Liver (tissue), 9 donors: Measurements from ENCODE around the gene WDR76. TPM values are rescaled to one million over a fixed set of nuclear protein-coding genes. Genes with fewer than 3 reads are reported as not detected.
"Not testable (repeated sequence)": the region's sequence is repeated elsewhere in the genome, so short reads cannot be mapped to it uniquely, and the experiment has no call there.

ENCODE experiments used
- DNase-seq: peaks from one replicate; pipeline ENCODE4 v3.0.0-alpha.2; 2017; ENCODE audit warnings: low spot score
- H3K27ac ChIP-seq, 2 donors: one replicate each; pipeline ENCODE4 v1.7.0; 2013; ENCODE audit warnings: inconsistent platforms in 2 of 2, low read length in 2 of 2, control low read depth in 1 of 2, low read depth in 1 of 2, mild to moderate bottlenecking in 1 of 2
- H3K27me3 ChIP-seq, 4 donors: one replicate each; pipeline versions ENCODE4 v1.6.1 to v1.7.0; 2013; ENCODE audit warnings: low read length in 3 of 4, inconsistent platforms in 1 of 4, mild to moderate bottlenecking in 1 of 4, moderate library complexity in 1 of 4; ENCODE audit not compliant: control insufficient read depth in 4 of 4, insufficient read depth in 4 of 4
- H3K36me3 ChIP-seq, 4 donors: one replicate each; pipeline versions ENCODE4 v1.6.1 to v1.7.0; 2013; ENCODE audit warnings: low read length in 3 of 4, mild to moderate bottlenecking in 3 of 4, low read depth in 1 of 4, moderate library complexity in 1 of 4; ENCODE audit not compliant: control insufficient read depth in 4 of 4, insufficient read depth in 3 of 4
- H3K4me1 ChIP-seq, 4 donors: one replicate each; pipeline versions ENCODE4 v1.6.1 to v1.7.0; 2013; ENCODE audit warnings: low read length in 3 of 4, mild to moderate bottlenecking in 3 of 4, moderate library complexity in 1 of 4; ENCODE audit not compliant: control insufficient read depth in 4 of 4, insufficient read depth in 4 of 4
- H3K4me3 ChIP-seq, 3 donors: one replicate each; pipeline versions ENCODE4 v1.6.1 to v1.7.0; 2013; ENCODE audit warnings: low read length in 3 of 3, control low read depth in 1 of 3, low read depth in 1 of 3, mild to moderate bottlenecking in 1 of 3
- H3K9ac ChIP-seq, 2 donors: one replicate each; pipeline ENCODE4 v1.7.0; 2013; ENCODE audit warnings: low read length in 2 of 2, mild to moderate bottlenecking in 2 of 2, moderate library complexity in 2 of 2, control low read depth in 1 of 2, low read depth in 1 of 2
- H3K9me3 ChIP-seq, 4 donors: one replicate each; pipeline versions ENCODE4 v1.6.1 to v1.7.0; 2013; ENCODE audit warnings: low read length in 3 of 4; ENCODE audit not compliant: control insufficient read depth in 4 of 4
- EGR1 ChIP-seq, 2 donors: IDR thresholded peaks; 2 replicates each; pipeline ENCODE4 v1.6.1; 2016 to 2018; ENCODE audit warnings: antibody characterized with exemption in 2 of 2, low read depth in 2 of 2
- FOXA1 ChIP-seq: IDR thresholded peaks from 2 replicates; pipeline ENCODE4 v1.6.1; 2016; ENCODE audit warnings: antibody characterized with exemption
- FOXA2 ChIP-seq: IDR thresholded peaks from 2 replicates; pipeline ENCODE4 v1.6.1; 2016; ENCODE audit warnings: antibody characterized with exemption
- GABPA ChIP-seq, 2 donors: IDR thresholded peaks in 1 of 2; conservative IDR thresholded peaks in 1 of 2; 2 replicates each; pipeline ENCODE4 v1.6.1; 2016; ENCODE audit warnings: antibody characterized with exemption in 2 of 2, mild to moderate bottlenecking in 1 of 2, moderate library complexity in 1 of 2
- HNF4A ChIP-seq, 2 donors: conservative IDR thresholded peaks; 2 replicates each; pipeline ENCODE4 v1.6.1; 2016; ENCODE audit warnings: antibody characterized with exemption in 2 of 2, mild to moderate bottlenecking in 2 of 2
- HNF4G ChIP-seq: IDR thresholded peaks from 2 replicates; pipeline ENCODE4 v1.6.1; 2016; ENCODE audit warnings: antibody characterized with exemption
- JUND ChIP-seq, 2 donors: IDR thresholded peaks; 2 replicates each; pipeline ENCODE4 v1.6.1; 2016; ENCODE audit warnings: antibody characterized with exemption in 2 of 2
- NR2F2 ChIP-seq: IDR thresholded peaks from 2 replicates; pipeline ENCODE4 v1.6.1; 2016; ENCODE audit warnings: antibody characterized with exemption
- SP1 ChIP-seq: IDR thresholded peaks from 2 replicates; pipeline ENCODE4 v1.6.1; 2018; ENCODE audit warnings: antibody characterized with exemption, mild to moderate bottlenecking
- YY1 ChIP-seq: IDR thresholded peaks from 2 replicates; pipeline ENCODE4 v1.6.1; 2016; ENCODE audit warnings: antibody characterized with exemption, mild to moderate bottlenecking
- WGBS: extraction: QIAGEN DNeasy Blood & Tissue Kit; methylation state at CpG from one replicate; pipeline ENCODE4 v1.1.7; 2013; 5-methylcytosine and 5-hydroxymethylcytosine counted together
- polyA plus RNA-seq, 2 donors: library from polyadenylated mRNA; stranded (reverse) in 1 of 2; unstranded in 1 of 2; fragments of 200-250 nt in 1 of 2; fragments of >200 nt in 1 of 2; fragmentation: Nextera tagmentation in 1 of 2; extraction: Ambion mirVana in 1 of 2; gene quantifications; one replicate each; pipeline versions ENCODE4 v1.2.1 to v1.2.3, GENCODE V29; 2013 to 2015
- total RNA-seq, 2 donors: library from RNA; depleted of rRNA; stranded (reverse); fragments of >200 nt; gene quantifications; one replicate each; pipeline ENCODE4 v1.2.3, GENCODE V29; 2014
- TF ChIP-seq, protein P1 (sequence below): IDR thresholded peaks from 2 replicates; pipeline ENCODE4 v1.6.1; 2016; ENCODE audit warnings: antibody characterized with exemption, mild to moderate bottlenecking
- TF ChIP-seq, protein P2 (sequence below): IDR thresholded peaks from 2 replicates; pipeline ENCODE4 v1.6.1; 2016; ENCODE audit warnings: antibody characterized with exemption
- TF ChIP-seq, protein P3 (sequence below): IDR thresholded peaks from 2 replicates; pipeline ENCODE4 v1.6.1; 2016; ENCODE audit warnings: antibody characterized with exemption
- TF ChIP-seq, protein P4 (sequence below): IDR thresholded peaks from 2 replicates; pipeline ENCODE4 v1.6.1; 2016; ENCODE audit warnings: antibody characterized with exemption
- donor health status: healthy.
- donor health status: healthy.
- donor health status: healthy.
- donor health status: healthy.
- donor health status: healthy.

The WDR76 gene
- total and polyA plus RNA-seq, 4 donors: 0.44 to 17.4 (median 0.81) TPM

DNA sequence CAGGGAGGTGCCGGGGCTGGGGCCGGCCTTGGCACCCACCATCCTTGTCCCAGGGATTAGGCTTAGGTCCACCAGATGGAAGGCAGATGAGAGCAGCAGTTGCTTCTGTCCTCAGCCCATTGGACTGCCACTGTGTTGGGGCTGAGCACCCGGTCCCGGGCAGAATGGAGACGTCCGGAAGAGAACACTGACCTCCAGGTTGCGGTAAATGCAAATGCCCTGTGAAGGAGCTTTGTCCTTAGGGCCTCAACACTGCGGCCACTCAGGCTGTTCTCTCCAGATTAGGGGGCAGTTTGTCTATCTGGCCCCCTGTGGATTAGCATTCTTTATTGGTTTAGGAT is 26.9 kb upstream of the WDR76 start, which contains the start of gene SERINC4:
SERINC4 (minus strand) TSS at position 276 of the 341 bp plus-strand sequence; CDS start at position 42, 234 bp downstream.
- 94% methylated on average over 8 of the region's 8 CpGs for WGBS
- no peaks in the 10 kb centered on the region for H3K27me3 ChIP-seq
- peaks cover 1 to 8% (median 6%) of the 10 kb centered on the region in 4 donors for H3K4me1 ChIP-seq
- H3K27ac ChIP-seq: peak within 1 kb of the TSS; percentile 95 to 98
- H3K36me3 ChIP-seq: peaks cover 3 to 31% (median 19%) of the 10 kb centered on the region in 4 donors
- H3K9me3 ChIP-seq: no peaks in the 10 kb centered on the region
- peak within 1 kb of the TSS; percentile 81 to 98 (median 95) for H3K4me3 ChIP-seq
- TF ChIP-seq HNF4G (no peak), JUND (IDR thresholded peaks at IDR 0.05) (no peak), YY1 (no peak), FOXA2 (no peak), HNF4A (conservative IDR thresholded peaks at IDR 0.05) (no peak)
- TF ChIP-seq, protein P1, sequence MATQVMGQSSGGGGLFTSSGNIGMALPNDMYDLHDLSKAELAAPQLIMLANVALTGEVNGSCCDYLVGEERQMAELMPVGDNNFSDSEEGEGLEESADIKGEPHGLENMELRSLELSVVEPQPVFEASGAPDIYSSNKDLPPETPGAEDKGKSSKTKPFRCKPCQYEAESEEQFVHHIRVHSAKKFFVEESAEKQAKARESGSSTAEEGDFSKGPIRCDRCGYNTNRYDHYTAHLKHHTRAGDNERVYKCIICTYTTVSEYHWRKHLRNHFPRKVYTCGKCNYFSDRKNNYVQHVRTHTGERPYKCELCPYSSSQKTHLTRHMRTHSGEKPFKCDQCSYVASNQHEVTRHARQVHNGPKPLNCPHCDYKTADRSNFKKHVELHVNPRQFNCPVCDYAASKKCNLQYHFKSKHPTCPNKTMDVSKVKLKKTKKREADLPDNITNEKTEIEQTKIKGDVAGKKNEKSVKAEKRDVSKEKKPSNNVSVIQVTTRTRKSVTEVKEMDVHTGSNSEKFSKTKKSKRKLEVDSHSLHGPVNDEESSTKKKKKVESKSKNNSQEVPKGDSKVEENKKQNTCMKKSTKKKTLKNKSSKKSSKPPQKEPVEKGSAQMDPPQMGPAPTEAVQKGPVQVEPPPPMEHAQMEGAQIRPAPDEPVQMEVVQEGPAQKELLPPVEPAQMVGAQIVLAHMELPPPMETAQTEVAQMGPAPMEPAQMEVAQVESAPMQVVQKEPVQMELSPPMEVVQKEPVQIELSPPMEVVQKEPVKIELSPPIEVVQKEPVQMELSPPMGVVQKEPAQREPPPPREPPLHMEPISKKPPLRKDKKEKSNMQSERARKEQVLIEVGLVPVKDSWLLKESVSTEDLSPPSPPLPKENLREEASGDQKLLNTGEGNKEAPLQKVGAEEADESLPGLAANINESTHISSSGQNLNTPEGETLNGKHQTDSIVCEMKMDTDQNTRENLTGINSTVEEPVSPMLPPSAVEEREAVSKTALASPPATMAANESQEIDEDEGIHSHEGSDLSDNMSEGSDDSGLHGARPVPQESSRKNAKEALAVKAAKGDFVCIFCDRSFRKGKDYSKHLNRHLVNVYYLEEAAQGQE: no peak
- TF ChIP-seq, protein P2, sequence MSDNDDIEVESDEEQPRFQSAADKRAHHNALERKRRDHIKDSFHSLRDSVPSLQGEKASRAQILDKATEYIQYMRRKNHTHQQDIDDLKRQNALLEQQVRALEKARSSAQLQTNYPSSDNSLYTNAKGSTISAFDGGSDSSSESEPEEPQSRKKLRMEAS: no peak
- TF ChIP-seq, protein P3, sequence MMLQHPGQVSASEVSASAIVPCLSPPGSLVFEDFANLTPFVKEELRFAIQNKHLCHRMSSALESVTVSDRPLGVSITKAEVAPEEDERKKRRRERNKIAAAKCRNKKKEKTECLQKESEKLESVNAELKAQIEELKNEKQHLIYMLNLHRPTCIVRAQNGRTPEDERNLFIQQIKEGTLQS: no peak
- H3K9ac ChIP-seq: peak within 1 kb of the TSS; percentile 69 to 96
- DNase-seq: no peak

DNA sequence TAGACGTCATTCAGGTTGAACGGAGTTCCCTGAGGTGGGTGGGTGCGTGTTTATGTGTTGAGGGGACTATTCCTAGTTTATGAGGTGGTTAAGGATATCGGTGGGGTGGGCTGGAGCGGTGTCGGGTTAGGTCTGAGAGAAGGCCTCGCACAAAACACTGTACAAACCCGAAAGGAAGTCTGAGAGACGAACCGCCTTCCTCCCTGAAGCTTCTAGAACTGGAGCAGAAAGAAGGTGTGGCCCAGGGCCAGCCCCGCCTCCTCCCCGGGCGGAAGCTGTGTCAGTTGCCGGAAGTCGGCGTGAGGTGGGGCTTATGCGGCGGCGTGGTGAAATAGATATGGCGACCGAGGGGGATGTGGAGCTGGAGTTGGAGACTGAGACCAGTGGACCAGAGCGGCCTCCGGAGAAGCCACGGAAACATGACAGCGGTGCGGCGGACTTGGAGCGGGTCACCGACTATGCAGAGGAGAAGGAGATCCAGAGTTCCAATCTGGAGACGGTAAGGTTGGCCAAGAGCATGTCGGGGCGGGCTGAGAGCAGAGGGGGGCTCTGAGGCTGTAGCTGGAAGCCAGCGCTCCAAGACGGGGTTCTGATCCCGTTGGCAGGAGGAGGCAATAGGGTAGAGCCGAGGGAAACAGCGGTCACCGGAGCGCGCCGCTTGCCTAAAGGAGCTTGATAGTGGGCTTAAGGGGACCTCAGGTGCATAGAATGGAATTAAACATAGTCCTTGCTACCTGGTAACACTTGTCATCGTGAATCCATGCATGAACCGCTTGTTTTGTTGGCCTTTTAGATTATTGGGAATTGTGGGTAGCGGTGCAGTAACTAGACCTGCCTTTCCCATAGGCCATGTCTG is 26.3 kb upstream of the WDR76 start, which contains the start of gene HYPK:
HYPK (plus strand) TSS at position 314 of the 856 bp plus-strand sequence; CDS start at position 338, 24 bp downstream.
- WGBS: 8% methylated on average over 44 of the region's 44 CpGs
- Histone ChIP-seq H3K27me3 (no peaks in the 10 kb centered on the region), H3K4me1 (peaks cover 0 to 8% (median 6%) of the 10 kb centered on the region in 4 donors), H3K27ac (peak within 1 kb of the TSS; percentile 95 to 98), H3K36me3 (peaks cover 3 to 32% (median 20%) of the 10 kb centered on the region in 4 donors), H3K4me3 (peak within 1 kb of the TSS; percentile 81 to 98 (median 95)), H3K9ac (peak within 1 kb of the TSS; percentile 69 to 96), H3K9me3 (no peaks in the 10 kb centered on the region)
- peak; percentile 93 for DNase-seq
- TF ChIP-seq NR2F2 (no peak), FOXA2 (no peak), GABPA (IDR thresholded peaks at IDR 0.05 in 1 of 2, conservative IDR thresholded peaks at IDR 0.05 in 1 of 2) (peak; percentile 88 to 97), FOXA1 (no peak), SP1 (peak; percentile 47), YY1 (peak; percentile 96), EGR1 (IDR thresholded peaks at IDR 0.05; ENCODE audit: low read depth in 2 of 2) (no peak)
- TF ChIP-seq, protein P2: peak; percentile 61
- TF ChIP-seq, protein P4, sequence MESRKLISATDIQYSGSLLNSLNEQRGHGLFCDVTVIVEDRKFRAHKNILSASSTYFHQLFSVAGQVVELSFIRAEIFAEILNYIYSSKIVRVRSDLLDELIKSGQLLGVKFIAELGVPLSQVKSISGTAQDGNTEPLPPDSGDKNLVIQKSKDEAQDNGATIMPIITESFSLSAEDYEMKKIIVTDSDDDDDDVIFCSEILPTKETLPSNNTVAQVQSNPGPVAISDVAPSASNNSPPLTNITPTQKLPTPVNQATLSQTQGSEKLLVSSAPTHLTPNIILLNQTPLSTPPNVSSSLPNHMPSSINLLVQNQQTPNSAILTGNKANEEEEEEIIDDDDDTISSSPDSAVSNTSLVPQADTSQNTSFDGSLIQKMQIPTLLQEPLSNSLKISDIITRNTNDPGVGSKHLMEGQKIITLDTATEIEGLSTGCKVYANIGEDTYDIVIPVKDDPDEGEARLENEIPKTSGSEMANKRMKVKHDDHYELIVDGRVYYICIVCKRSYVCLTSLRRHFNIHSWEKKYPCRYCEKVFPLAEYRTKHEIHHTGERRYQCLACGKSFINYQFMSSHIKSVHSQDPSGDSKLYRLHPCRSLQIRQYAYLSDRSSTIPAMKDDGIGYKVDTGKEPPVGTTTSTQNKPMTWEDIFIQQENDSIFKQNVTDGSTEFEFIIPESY: no peak
- TF ChIP-seq, protein P1: peak; percentile 69

DNA sequence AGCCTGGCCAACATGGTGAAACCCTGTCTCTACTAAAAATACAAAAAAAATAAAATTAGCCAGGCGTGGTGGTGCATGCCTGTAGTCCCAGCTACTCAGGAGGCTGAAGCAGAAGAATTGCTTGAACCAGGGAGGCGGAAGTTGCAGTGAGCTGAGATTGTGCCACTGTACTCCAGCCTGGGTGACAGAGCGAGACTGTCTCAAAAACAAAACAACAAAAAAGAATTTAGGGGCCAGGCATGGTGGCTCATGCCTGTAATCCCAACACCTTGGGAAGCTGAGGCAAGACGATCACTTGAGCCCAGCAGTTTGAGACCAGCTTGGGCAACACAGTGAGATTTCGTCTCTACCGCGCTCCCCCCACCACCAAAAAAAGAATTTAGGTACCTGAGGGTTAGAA is 24.1 kb upstream of the WDR76 start:
- not testable (repeated sequence) for H3K27ac ChIP-seq, H3K4me1 ChIP-seq, H3K4me3 ChIP-seq, H3K27me3 ChIP-seq, H3K9ac ChIP-seq, H3K9me3 ChIP-seq, DNase-seq
- H3K36me3 ChIP-seq: peaks cover 6 to 35% (median 18%) of the 10 kb centered on the region in 4 donors
- 97% methylated on average over 7 of the region's 7 CpGs for WGBS
